Neutrophil (primary cell): ENCODE measurements around the gene PLCB3.

Experiments
- H3K27ac ChIP-seq: fragments of 200-600 bp; sonication (generic); 2 replicates; pipeline ENCODE4 v1.5.1; 2016; ENCODE audit warnings: mild to moderate bottlenecking, moderate library complexity
- H3K27me3 ChIP-seq: fragments of 200-600 bp; sonication (generic); 2 replicates; pipeline ENCODE4 v1.6.0; 2016; ENCODE audit warnings: mild to moderate bottlenecking
- H3K36me3 ChIP-seq: fragments of 200-600 bp; sonication (generic); 2 replicates; pipeline ENCODE4 v1.5.1; 2017
- H3K4me1 ChIP-seq, 2 experiments: fragments of 200-600 bp in 1 of 2; sonication (generic) in 1 of 2; 1 replicate in 1 of 2; 2 replicates in 1 of 2; pipeline versions ENCODE4 v1.5.1 to v1.6.1; 2013 to 2016; ENCODE audit warnings: low read depth in 1 of 2, low read length in 1 of 2, mild to moderate bottlenecking in 1 of 2, moderate library complexity in 1 of 2; ENCODE audit not compliant: control insufficient read depth in 1 of 2, insufficient read depth in 1 of 2
- H3K4me3 ChIP-seq, 2 experiments: fragments of 200-600 bp in 1 of 2; sonication (generic) in 1 of 2; 1 replicate in 1 of 2; 2 replicates in 1 of 2; pipeline ENCODE4 v1.5.1; 2013 to 2016; ENCODE audit warnings: low read depth in 1 of 2, low read length in 1 of 2, mild to moderate bottlenecking in 1 of 2, moderate library complexity in 1 of 2
- H3K9me3 ChIP-seq: fragments of 200-600 bp; sonication (generic); 2 replicates; pipeline ENCODE4 v1.5.1; 2016
- TF ChIP-seq, protein P1 (sequence below): fragments of 200-600 bp; sonication (generic); IDR thresholded peaks from 2 replicates; pipeline ENCODE4 v1.5.1; 2016; ENCODE audit warnings: antibody characterized with exemption

PLCB3 gene

DNA sequence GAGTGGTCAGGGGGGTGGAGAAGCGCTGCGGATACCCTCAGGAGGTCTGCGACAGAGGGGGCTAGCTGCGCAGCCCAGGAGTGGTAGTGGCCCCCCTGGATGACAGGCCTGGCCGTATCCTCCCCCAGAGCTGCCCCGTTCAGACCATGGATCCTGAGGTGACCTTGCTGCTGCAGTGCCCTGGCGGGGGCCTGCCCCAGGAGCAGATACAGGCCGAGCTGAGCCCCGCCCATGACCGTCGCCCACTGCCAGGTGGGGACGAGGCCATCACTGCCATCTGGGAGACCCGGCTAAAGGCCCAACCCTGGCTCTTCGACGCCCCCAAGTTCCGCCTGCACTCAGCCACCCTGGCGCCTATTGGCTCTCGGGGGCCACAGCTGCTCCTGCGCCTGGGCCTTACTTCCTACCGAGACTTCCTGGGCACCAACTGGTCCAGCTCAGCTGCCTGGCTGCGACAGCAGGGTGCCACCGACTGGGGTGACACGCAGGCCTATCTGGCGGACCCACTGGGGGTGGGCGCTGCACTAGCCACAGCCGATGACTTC, 24.8 kb upstream of the PLCB3 start:
- TF ChIP-seq, protein P1, sequence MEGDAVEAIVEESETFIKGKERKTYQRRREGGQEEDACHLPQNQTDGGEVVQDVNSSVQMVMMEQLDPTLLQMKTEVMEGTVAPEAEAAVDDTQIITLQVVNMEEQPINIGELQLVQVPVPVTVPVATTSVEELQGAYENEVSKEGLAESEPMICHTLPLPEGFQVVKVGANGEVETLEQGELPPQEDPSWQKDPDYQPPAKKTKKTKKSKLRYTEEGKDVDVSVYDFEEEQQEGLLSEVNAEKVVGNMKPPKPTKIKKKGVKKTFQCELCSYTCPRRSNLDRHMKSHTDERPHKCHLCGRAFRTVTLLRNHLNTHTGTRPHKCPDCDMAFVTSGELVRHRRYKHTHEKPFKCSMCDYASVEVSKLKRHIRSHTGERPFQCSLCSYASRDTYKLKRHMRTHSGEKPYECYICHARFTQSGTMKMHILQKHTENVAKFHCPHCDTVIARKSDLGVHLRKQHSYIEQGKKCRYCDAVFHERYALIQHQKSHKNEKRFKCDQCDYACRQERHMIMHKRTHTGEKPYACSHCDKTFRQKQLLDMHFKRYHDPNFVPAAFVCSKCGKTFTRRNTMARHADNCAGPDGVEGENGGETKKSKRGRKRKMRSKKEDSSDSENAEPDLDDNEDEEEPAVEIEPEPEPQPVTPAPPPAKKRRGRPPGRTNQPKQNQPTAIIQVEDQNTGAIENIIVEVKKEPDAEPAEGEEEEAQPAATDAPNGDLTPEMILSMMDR, result no peak
- peaks cover 31% of the 10 kb centered on the region for H3K36me3 ChIP-seq
- peak overlapping the region; percentile 85 for H3K27ac ChIP-seq
- no peaks in the 10 kb centered on the region for H3K27me3 ChIP-seq
- peak overlapping the region; percentile 75 to 84 for H3K4me3 ChIP-seq
- no peaks in the 10 kb centered on the region for H3K9me3 ChIP-seq
- H3K4me1 ChIP-seq, result peaks cover 47 to 50% of the 10 kb centered on the region in 2 experiments

- peaks cover 56 to 59% of the 10 kb centered on the region in 2 experiments for H3K4me1 ChIP-seq
These were observed 23.8 kb upstream of the PLCB3 start for GRCh38 chr11:64227405-64227956.

GRCh38 chr11:64229090-64229743, 22.1 kb upstream of the PLCB3 start:
- peaks cover 11% of the 10 kb centered on the region for H3K27me3 ChIP-seq
- H3K36me3 ChIP-seq, result peaks cover 6% of the 10 kb centered on the region
- H3K4me3 ChIP-seq, result peak overlapping the region in 1 of 2 experiments; percentile 96
- H3K27ac ChIP-seq, result peak overlapping the region; percentile 97
- TF ChIP-seq, protein P1, result no peak
- H3K9me3 ChIP-seq, result no peaks in the 10 kb centered on the region
- peaks cover 63 to 67% of the 10 kb centered on the region in 2 experiments for H3K4me1 ChIP-seq

More at GRCh38 chr11:64227405-64227956, 23.8 kb upstream of the PLCB3 start:
- Histone ChIP-seq H3K36me3 (peaks cover 23% of the 10 kb centered on the region), H3K27ac (peak overlapping the region; percentile 85), H3K4me3 (peak overlapping the region; percentile 75 to 84), H3K9me3 (no peaks in the 10 kb centered on the region), H3K27me3 (no peaks in the 10 kb centered on the region)
- TF ChIP-seq, protein P1, result no peak

DNA sequence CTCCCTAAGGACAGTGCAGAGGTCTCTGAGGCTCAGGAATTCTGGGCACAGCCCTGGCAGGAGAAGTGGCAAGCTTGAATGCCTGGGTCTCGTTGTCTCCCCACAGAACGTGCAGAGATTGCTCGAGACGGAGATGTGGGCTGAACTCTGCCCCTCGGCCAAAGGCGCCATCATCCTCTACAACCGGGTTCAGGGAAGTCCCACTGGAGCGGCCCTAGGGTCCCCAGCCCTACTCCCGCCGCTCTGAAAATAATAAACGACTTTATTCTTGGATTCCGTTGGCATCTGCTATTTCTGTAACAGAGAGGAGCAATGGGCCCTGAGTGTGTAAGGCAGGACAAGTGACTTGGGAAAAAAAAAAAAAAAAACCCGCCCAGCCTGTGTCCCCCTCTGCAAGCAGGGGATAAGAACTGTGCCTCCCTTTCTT, 21.6 kb upstream of the PLCB3 start:
- Histone ChIP-seq H3K4me1 (peaks cover 61 to 68% of the 10 kb centered on the region in 2 experiments), H3K27ac (peak overlapping the region; percentile 97), H3K27me3 (peaks cover 14% of the 10 kb centered on the region), H3K36me3 (peaks cover under 1% of the 10 kb centered on the region), H3K9me3 (no peaks in the 10 kb centered on the region), H3K4me3 (peak overlapping the region; percentile 77 to 96)
- TF ChIP-seq, protein P1, result no peak

- no peaks in the 10 kb centered on the region for H3K9me3 ChIP-seq
- TF ChIP-seq, protein P1, result no peak
- peaks cover 60 to 68% of the 10 kb centered on the region in 2 experiments for H3K4me1 ChIP-seq
- H3K36me3 ChIP-seq, result no peaks in the 10 kb centered on the region
- peaks cover 20% of the 10 kb centered on the region for H3K27me3 ChIP-seq
- peak within 1 kb of the TSS; percentile 97 for H3K27ac ChIP-seq
- H3K4me3 ChIP-seq, result peak within 1 kb of the TSS; percentile 77 to 96
These were observed 21.0 kb upstream of the PLCB3 start, which contains the start of gene DNAJC4 for GRCh38 chr11:64230171-64230984. Gene DNAJC4 (plus strand): TSS chr11:64230548. CDS start chr11:64230855, 307 bp downstream.
